ENCODE results near the gene XRCC6.
A peak's percentile ranks its signal among the peaks of the same experiment; 100 is the strongest.
"Not testable (repeated sequence)": the region's sequence is repeated elsewhere in the genome, so short reads cannot be mapped to it uniquely, and the experiment has no call there.

XRCC6 gene

DNA sequence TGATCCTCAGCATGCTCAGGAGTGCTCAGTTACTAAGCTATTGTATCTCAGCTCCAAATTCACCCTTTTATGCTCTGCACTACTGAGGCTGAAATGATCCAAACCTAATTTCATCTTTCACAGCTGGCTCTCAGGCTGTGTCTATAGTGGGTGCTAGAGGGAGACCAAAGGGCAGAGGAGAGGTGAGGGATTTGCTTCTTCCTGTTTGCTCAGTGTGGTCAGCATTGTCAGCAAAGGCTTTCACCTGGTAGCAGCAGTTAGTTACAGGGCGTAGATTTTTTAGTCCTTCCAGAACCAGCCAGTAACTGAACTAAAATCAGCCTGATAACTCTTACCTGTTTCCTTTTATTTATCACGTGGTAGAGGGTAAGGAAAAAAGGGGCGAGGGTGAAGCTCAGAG, 33.2 kb downstream of the XRCC6 start:
- no peak for DNase-seq

DNA sequence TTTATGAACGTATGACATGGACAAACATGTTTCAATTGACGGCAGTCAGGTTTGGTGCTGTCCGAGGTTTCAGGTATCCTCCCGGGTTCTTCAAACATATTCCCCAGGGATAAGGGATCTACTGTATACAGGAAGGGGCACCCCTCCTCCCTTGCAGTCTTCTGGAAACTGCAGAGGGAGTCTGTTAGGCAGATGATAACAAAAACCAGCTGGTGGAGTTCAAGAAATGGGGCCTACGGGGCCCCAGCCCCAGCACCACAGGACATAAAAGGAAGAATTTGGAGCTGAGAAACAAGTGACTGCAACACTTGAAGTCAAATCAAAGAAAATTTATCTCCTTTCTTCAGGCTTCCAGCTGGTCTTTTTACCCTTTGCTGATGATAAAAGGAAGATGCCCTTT, 35.5 kb downstream of the XRCC6 start:
- DNase-seq = no peak

DNA sequence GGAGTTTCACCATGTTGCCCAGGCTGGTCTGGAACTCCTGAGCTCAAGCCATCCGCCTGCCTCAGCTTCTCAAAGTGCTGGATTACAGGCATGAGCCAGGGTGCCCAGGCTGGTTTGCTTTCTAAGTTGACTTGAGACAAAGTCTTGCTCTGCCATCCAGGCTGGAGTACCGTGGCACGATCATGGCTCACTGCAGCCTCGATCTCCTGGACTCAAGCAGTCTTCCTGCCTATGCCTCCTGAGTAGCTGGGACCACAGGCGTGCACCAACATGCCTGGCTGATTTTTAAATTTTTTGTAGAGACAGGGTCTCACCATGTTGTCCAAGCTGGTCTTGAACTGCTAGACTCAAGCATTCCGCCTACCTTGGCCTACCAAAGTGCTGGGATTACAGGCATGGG, 36.6 kb downstream of the XRCC6 start:
- no peak for DNase-seq

DNA sequence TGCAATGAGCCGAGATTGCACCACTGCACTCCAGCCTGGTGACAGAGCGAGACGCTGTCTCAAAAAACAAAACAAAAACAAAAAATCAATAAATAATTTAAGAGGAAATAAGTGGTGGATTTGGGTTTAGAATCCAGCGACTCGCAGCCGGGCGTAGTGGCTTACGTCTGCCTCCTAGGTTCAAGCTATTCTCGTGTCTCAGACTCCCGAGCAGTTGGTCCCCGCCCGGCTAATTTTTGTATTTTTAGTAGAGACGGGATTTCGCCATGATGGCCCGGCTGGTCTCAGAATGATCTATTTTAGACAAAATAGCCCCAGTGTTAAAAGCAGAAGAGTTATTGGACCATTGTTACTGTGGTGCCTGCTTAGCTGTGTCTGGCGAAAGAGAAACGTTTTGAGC, 37.8 kb downstream of the XRCC6 start:
- DNase-seq = no peak

DNA sequence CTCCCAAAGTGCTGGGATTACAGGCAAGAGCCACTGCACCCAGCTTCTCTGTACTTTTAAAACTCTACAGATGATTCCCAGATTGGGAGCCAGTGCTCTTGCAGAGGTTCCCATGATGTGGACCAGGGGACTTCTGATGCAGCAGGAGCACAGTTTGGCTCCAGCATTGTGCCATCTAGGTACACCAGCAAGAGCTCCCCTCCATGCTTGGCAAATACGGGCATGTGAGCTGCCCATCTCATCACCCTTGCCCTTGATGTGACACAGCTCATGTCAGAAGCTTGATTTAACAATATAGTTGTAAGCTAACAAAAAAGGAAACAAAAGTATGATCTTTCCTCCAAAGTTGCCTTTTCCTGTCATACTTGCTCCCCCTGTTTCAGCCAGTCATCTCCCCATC, 38.8 kb downstream of the XRCC6 start:
- DNase-seq = no peak

DNA sequence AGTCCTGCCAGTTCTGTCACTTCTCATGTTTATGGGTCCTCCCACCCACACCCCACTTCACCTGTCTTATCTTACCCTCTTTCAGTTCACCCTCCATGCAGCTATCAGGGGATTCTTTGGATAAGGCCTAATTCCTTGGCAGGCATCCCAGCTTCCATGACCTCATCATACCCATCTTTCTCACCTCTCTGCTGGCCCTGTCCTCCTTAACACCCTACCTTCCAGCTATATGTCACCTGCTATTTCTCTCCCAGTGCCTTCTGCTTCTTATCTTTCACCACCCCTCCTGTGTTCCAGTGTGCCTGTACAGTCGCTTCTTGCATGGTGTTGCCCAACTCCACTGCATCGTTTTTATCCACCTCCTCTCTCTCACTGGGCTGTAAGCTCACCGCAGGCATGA, 39.3 kb downstream of the XRCC6 start:
- DNase-seq = no peak

DNA sequence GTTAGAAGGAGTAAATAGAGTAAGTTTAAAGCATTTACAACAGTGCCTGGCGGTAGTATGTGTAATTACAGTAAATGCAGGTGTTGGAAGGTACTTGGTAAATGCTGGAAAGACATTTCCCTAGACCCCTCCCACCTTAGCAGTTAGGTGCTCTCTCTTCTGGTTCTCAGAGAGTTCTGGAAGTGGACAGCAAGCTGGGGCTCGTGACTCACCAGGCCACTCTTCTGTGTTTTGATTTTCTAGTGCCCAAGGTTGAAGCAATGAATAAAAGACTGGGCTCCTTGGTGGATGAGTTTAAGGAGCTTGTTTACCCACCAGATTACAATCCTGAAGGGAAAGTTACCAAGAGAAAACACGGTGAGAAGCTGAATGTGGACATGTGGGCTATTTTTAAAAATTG, 40.0 kb downstream of the XRCC6 start:
- DNase-seq = no peak

DNA sequence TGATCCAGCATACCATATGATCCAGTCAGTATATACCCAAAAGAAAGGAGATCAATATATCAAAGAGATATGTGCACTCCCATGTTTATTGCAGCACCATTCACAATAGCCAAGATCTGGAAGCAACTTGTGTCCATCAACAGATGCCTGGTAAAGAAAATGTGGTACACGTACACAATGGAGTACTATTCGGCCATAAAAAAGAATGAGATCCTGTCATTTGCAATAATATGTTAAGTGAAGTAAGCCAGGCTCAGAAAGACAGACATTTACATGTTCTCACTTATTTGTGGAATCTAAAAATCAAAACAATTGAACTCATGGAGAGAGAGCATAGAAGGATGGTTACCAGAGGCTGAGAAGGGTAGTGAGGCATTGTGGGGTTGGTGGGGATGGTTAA, 40.6 kb downstream of the XRCC6 start:
- no peak for DNase-seq

DNA sequence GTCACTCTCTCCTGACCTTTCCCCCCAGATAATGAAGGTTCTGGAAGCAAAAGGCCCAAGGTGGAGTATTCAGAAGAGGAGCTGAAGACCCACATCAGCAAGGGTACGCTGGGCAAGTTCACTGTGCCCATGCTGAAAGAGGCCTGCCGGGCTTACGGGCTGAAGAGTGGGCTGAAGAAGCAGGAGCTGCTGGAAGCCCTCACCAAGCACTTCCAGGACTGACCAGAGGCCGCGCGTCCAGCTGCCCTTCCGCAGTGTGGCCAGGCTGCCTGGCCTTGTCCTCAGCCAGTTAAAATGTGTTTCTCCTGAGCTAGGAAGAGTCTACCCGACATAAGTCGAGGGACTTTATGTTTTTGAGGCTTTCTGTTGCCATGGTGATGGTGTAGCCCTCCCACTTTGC, 42.5 kb downstream of the XRCC6 start:
- not testable (repeated sequence) for DNase-seq

DNA sequence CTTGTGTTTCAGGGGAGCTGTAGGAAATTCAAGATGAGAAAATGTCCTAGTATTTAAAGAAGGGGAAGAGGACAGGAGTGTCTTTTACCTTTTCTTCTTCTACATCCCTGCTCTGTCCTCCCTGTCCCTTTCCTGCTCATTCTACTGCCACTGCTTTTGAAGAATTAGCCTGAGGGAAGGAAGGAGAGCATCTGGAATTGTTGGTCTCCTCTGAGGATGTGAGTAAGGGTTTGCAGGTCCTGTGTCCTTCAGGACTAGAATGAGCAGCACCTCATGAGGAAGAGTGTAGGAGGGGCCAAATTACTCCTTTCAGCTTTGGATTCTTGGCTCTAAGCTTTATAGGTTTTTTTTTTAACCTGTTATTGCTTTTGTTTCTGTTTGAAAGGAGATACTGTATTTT, 43.4 kb downstream of the XRCC6 start:
- DNase-seq = no peak

DNA sequence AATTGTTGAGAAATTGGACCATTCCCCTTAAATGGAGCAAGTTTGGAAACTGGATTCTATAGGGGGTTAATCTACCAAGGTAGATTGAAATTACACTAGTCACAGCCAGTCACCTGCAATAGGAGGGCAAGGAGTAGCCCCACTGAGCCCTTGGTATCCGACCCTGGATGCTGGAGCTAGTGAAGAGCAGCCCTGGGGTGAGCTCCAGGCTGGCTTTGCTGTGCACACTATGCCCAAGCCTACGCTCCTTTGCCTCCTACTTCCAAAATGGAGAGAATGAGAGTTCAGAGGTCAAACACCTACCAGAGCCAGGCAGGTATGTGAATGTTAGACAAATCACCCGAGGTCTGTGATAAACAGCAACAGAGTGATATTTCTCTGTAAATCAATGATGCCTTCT, 43.9 kb downstream of the XRCC6 start:
- DNase-seq = no peak

DNA sequence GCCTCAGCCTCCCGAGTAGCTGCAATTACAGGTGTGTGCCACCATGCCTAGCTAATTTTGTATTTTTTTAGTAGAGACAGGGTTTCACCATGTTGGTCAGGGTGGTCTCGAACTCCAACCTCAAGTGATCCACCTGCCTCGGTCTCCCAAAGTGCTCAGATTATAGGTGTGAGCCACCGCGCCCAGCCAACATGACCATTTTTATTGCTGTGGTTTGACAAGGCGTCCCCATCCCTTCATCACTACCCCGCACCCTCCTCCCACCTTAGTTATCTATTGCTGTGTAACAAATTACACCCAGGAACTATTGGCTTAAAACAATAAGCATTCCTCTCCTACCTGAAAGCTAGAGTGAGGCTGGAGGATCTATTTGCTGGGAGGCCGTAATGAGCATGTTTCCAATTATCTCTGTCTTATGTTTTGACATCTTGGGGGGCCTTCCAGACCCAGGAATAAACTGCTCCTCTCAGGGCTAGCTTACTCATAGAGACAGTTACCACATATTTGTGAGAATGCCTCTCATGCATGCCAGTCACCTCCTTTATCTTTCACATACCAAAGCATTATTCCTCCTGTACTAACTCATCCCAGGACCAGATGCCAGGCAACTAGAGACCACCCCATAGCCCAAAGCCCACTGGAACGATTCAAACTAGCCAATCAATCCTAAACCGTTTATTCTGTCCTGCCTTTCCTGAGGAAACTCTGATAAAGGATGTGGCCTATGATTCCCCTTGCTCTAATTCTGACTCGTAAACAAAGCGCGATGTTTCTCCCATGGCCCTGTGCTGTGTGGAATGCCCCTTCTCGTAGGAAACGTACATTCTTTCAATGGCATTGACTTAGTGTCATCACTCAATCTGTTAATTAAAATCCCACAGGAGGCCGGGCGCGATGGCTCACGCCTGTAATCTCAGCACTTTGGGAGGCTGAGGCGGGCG, 48.1 kb downstream of the XRCC6 start:
- DNase-seq = no peak

DNA sequence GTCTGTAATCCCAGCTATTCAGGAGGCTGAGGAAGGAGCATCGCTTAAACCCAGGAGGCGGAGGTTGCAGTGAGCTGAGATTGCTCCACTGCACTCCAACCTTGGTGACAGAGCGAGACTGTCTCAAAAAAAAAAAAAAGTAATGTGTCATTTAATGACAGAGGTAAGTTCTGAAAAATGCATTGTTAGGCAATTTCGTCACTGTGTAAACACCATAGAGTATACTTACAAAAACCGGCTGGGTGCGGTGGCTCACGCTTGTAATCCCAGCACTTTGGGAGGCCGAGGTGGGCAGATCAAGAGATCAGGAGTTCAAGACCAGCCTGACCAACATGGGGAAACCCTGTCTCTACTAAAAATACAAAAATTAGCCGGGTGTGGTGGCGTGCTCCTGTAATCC, 51.0 kb downstream of the XRCC6 start:
- not testable (repeated sequence) for DNase-seq

DNA sequence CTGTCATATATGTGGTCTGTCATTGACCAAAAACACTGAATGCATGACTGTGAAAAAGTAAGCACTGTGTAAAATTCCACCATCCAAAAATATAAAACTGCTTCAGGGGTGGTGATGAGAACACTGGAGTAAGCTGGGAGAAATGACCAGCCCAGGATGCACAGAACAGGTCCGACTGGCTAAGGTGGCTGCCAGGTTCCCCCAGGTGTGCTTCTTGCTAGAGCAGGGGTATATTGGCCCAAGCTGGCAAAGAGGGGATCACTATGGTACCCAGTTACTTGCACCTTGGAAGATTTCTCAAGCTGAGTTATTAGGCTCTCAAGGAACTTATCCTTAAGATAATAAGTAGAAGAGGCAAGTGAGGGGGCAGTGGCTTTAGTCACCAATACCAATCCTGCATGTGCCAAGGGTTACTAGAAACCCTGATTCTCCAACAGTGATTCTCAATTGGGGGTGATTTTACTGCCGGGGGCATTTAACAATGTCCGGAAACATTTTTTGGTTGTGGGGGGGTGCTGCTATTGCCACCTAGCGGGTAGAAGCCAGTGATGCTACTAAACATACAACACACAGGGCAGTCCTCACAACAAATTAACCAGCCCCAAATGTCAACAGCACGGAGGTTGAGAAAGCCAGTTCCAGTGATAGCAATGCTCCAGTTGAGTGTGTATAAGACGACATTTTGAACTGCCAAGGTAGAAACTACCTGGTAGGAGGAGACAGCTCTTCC, 51.9 kb downstream of the XRCC6 start:
- no peak for DNase-seq

DNA sequence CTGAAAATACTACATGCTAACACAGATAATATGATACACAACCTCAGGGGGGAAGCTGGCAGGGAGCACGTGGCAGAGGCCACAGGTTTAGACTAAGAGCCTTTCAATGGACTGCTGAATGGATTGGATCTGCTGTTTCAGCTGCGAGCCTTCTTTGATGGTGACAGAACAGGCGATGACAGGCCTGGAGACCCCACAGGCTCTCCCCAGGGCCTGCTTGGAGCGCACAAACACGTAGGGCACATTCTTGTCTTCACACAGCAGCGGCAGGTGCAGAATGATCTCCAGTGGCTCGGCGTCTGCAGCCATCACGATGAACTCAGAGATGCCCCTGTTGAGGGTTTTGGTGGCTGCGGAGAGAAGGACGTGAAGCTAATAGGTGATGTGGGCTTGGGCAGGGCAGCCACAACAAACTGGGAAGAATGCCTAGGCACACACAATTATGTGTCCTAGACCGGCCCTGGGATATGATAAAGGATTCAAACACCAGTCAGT, 53.8 kb downstream of the XRCC6 start:
- no peak for DNase-seq

DNA sequence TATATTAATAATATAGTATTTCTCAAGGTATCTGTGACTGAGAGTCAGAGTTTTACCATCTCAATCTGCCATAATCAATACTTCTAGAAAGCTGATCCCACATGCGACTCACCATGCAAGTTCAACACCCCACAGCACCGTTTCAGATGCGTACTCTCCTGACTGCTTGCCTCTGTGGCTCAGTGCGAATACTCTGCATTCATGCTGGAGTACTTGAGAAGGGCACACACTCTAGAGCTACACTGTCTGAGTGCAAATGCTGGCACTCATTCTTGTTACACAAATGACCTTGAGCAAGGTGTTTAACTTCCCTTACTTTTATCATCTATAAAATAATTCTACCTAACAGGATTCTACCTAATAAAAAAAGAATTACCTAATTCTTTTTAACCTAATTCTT, 55.0 kb downstream of the XRCC6 start:
- no peak for DNase-seq

DNA sequence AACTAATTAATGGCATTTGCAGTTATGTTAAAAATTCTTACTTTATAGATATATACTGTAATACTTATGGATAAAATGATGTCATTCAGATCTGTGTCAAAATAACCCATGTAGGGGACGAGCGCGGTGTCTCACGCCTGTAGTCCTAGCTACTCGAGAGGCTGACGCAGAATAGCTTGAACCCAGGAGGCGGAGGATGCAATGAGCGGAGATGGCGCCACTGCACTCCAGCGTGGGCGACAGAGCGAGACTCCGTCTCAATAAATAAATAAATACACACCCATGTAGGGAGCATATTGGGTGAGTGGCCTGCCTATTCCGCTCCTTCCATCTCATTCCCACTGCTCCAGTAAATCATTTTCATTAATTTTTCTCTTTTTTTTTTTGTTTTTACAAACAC, 60.5 kb downstream of the XRCC6 start:
- no peak for DNase-seq

DNA sequence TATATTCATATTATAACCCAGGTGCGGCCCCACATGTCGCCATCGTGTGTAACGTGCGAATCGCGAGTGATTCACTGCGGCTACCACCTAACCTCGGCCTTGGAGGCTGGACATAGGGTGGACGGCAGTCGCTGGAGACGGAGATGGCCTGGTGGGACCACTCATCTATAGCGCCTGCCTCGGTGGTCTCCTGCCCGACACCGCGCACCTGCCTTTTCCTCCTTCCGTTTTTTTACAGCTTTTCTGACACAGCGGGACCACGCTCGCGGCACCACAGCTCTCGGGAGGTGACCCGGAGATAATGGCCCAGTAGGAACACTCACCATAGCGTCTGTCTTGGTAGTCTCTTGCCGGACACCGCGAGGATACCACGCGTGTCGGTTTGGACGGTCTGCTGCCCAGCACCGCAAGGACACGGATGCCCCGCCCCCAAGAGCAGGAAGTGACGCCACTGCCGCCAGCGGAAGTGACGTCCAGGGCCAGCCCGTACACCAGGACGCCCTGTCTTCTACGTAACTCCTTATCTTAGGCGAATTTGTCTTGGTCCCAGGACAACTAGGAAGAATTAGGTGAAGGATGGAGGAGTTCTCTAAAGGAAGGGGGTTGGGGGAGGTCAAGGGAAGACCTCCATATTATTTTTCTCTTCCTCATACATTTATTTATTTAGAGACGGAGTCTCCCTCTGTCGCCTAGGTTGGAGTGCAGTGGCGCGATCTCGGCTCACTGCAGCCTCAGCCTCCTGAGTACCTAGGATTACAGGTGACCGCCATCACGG, 61.1 kb downstream of the XRCC6 start:
- peak; percentile 32 for DNase-seq

DNA sequence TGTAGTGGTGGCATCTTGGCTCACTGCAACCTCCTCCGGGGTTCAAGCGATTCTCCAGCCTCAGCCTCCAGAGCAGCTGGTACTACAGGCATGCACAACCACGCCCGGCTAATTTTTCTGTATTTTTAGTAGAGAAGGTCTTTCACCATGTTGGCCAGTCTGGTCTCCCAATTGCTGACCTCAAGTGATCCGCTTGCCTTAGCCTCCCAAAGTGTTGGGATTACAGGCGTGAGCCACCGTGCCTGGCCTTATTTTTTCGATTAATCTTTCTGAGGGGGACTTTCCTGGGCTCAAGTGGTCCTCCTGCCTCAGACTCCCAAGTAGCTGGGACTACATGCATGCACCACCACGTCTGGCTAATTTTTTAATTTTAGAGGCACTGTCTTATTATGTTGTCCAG, 62.0 kb downstream of the XRCC6 start:
- no peak for DNase-seq

DNA sequence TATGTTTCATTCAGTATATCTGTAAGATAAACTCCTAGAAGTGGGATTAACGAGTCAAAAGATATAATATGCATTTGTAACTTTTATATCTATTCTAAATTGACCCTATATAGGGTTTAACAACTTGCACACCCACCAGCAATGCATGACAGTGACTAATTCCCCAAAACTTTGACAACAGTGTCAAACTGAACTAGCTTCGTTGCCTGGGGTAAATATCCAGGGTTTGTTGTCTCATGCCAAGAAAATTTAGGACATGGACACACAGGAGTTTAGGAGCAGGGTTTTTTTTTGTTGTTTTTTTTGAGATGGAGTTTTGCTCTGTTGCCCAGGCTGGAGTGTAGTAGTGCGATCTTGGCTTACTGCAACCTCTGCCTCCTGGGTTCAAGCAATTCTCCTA, 62.5 kb downstream of the XRCC6 start:
- DNase-seq = no peak

DNA sequence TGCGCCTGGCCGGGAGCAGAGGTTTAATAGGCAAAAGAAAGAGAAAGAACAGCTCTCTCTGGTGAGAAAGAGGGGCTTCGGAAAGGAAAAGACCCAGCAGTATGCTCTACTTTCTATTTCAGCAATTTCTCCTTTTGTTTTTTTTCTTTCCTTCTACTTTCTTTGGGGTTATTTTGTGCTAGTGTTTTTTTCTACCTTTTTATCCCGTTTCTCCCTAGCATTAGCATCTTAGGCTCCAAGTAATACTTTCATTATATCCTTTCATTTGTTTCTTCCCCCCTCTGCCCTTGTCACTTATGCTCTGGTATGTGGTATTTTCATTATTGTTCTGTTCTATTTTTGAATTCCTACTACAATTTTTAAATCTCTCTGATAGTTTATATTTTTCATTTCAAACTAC, 63.1 kb downstream of the XRCC6 start:
- DNase-seq = no peak

DNA sequence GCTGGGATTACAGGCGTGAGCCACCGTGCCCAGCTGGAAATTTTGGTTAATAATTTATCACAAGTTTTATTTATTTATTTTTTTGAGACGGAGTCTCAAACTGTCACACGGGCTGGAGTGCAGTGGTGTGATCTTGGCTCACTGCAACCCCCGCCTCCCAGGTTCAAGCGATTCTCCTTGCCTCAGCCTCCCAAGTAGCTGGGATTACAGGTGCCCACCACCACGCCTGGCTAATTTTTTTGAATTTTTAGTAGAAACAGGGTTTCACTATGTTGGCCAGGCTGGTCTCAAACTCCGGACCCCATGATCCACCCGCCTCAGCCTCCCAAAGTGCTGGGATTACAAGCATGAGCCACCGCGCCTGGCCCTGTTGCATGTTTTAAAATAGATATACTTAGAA, 65.8 kb downstream of the XRCC6 start:
- DNase-seq = not testable (repeated sequence)

DNA sequence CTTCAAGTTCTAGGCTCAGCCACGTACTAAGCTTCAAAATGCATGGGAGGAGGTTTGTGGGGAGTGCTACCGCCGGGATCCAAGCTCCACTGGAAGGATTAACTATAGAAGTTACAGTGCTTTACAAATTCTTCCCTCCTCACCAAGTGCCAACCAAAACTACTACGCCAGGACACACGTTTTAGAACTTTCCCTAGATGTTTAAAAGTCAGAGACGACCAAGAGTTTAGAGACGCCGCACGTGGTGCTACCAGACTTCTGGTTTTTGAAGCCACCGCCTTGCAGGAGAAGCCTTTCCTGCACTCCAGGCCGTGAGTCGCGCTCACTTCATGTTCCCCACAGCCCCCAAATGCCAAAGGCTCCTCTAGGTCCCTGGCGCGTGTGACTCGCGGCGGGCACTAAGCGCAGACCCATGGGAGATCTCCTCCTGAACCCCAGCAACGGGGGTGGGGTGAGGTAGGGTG, 66.8 kb downstream of the XRCC6 start:
- DNase-seq = peak; percentile 32

Measured in KG1 (cell line).